Endothelial cell of umbilical vein (primary cell): ENCODE measurements around the gene SART1. TPM values are rescaled to one million over a fixed set of nuclear protein-coding genes. Genes with fewer than 3 reads are reported as not detected.

Experiments used
- BruUV-seq: library from RNA; stranded (reverse); fragments of 400-500 nt; replicated peaks from 2 replicates; lab custom pipeline; 2021; lab: Mats Ljungman, UMichigan
- CTCF ChIA-PET: fragments of 300-600, 350-600 bp; sonication (Branson Sonifier 250); formaldehyde crosslinking; loops from one replicate; lab custom pipeline; 2021; ENCODE audit warnings: antibody characterized with exemption, inconsistent platforms; lab: Charles Lee
- POLR2A ChIA-PET: fragments of 300-600, 350-600 bp; sonication (Branson Sonifier 250); formaldehyde crosslinking; loops from one replicate; lab custom pipeline; 2021; ENCODE audit warnings: antibody characterized with exemption, inconsistent platforms; lab: Charles Lee
- DNase-seq: peaks from one replicate; pipeline ENCODE4 v3.0.0-alpha.2; 2011; ENCODE audit warnings: low read depth, low spot score
- FAIRE-seq: peaks from 2 replicates; lab custom pipeline; 2011; peaks lifted over from hg19 to GRCh38; lab: Jason Lieb, UNC
- H2AFZ ChIP-seq: 2 replicates; pipeline ENCODE4 v1.6.0; 2012; ENCODE audit warnings: low read depth, low read length, control low read depth, inconsistent platforms
- H3K27ac ChIP-seq: 2 replicates; pipeline ENCODE4 v1.5.1; 2011; ENCODE audit warnings: low read depth, mild to moderate bottlenecking, control low read depth, low read length, moderate library complexity; ENCODE audit not compliant: insufficient read depth
- H3K27me3 ChIP-seq, 2 experiments: 2 replicates each; pipeline versions ENCODE4 v1.6.0 to v1.6.1; 2011; ENCODE audit warnings: low read length in 2 of 2, mixed read lengths in 1 of 2; ENCODE audit not compliant: control insufficient read depth in 2 of 2, insufficient read depth in 2 of 2
- H3K36me3 ChIP-seq, 2 experiments: 2 replicates in 1 of 2; 3 replicates in 1 of 2; pipeline ENCODE4 v1.5.1; 2011; ENCODE audit warnings: low read length in 2 of 2, mild to moderate bottlenecking in 1 of 2, moderate library complexity in 1 of 2; ENCODE audit not compliant: control insufficient read depth in 2 of 2, insufficient read depth in 2 of 2; ENCODE audit errors: extremely low read depth in 1 of 2
- H3K4me1 ChIP-seq: 3 replicates; pipeline ENCODE4 v1.5.1; 2011; ENCODE audit warnings: mild to moderate bottlenecking, low read length; ENCODE audit not compliant: control insufficient read depth, insufficient read depth; ENCODE audit errors: extremely low read depth
- H3K4me2 ChIP-seq: 2 replicates; pipeline ENCODE4 v1.6.1; 2011; ENCODE audit warnings: low read length, control low read depth, mixed read lengths; ENCODE audit not compliant: insufficient read depth
- H3K4me3 ChIP-seq, 3 experiments: fragments of 200-600 bp in 1 of 3; sonication (generic), shearing (Covaris generic) in 1 of 3; replicated peaks in 1 of 3; 2 replicates each; pipeline ENCODE4 v1.5.1; 2011 to 2016; ENCODE audit warnings: control low read depth in 3 of 3, low read length in 3 of 3, mild to moderate bottlenecking in 2 of 3, inconsistent platforms in 1 of 3, low read depth in 1 of 3, moderate library complexity in 1 of 3; ENCODE audit not compliant: insufficient read depth in 1 of 3
- H3K79me2 ChIP-seq: 2 replicates; pipeline ENCODE4 v1.6.0; 2012; ENCODE audit warnings: low read length, inconsistent platforms; ENCODE audit not compliant: control insufficient read depth, insufficient read depth
- H3K9ac ChIP-seq: replicated peaks from 2 replicates; pipeline ENCODE3; 2011; ENCODE audit warnings: low read length, control low read depth; ENCODE audit not compliant: insufficient read depth; ENCODE audit errors: extremely low read depth
- H3K9me1 ChIP-seq: replicated peaks from 3 replicates; pipeline ENCODE4 v1.6.0; 2011; ENCODE audit warnings: mild to moderate bottlenecking, low read length; ENCODE audit not compliant: control insufficient read depth, insufficient read depth; ENCODE audit errors: extremely low read depth
- H3K9me3 ChIP-seq: replicated peaks from 2 replicates; pipeline ENCODE4 v1.5.1; 2012; ENCODE audit warnings: low read length, inconsistent platforms; ENCODE audit not compliant: control insufficient read depth, insufficient read depth
- H4K20me1 ChIP-seq: replicated peaks from 2 replicates; pipeline ENCODE3; 2011; ENCODE audit warnings: mild to moderate bottlenecking, low read length; ENCODE audit not compliant: control insufficient read depth, insufficient read depth; ENCODE audit errors: extremely low read depth
- EZH2 ChIP-seq: IDR thresholded peaks from 2 replicates; pipeline ENCODE4 v1.6.1; 2012; ENCODE audit warnings: borderline replicate concordance, low read depth, mild to moderate bottlenecking, moderate library complexity, low read length, inconsistent platforms; ENCODE audit not compliant: severe bottlenecking
- FOS ChIP-seq: IDR thresholded peaks from 2 replicates; pipeline ENCODE4 v1.6.1; 2011; ENCODE audit warnings: mild to moderate bottlenecking, low read length, moderate library complexity, borderline replicate concordance; ENCODE audit not compliant: insufficient read depth
- GATA2 ChIP-seq: IDR thresholded peaks from 2 replicates; pipeline ENCODE4 v1.7.0; 2011; ENCODE audit warnings: low read depth, mild to moderate bottlenecking, moderate library complexity, mixed read lengths, low read length; ENCODE audit not compliant: insufficient read length, insufficient read depth
- MYC ChIP-seq: IDR thresholded peaks from one replicate; pipeline ENCODE4 v1.6.1; 2011; ENCODE audit warnings: mild to moderate bottlenecking, low read depth, low read length
- POLR2A ChIP-seq: IDR thresholded peaks from 2 replicates; pipeline ENCODE4 v1.6.1; 2012; ENCODE audit warnings: low read depth, mild to moderate bottlenecking, control low read depth, low read length
- POLR2AphosphoS5 ChIP-seq: IDR thresholded peaks from 2 replicates; pipeline ENCODE4 v1.6.1; 2012; ENCODE audit warnings: low read depth, mild to moderate bottlenecking, control low read depth, low read length, moderate library complexity; ENCODE audit not compliant: insufficient read depth
- dilution Hi-C: fragments of 300-500 bp; cut with MboI; formaldehyde crosslinking; loops from one replicate; pipeline ENCODE4 v1.15.0; 2019; ENCODE audit warnings: low sequenced_read_pairs; ENCODE audit not compliant: extremely low pct_ligation_motif_present
- intact Hi-C: fragments of 100-400 bp; cut with micrococcal nuclease; formaldehyde crosslinking; loops from one replicate; pipeline ENCODE4 v1.10.0; 2022
- polyA plus RNA-seq, 4 experiments: library from polyadenylated mRNA; depleted of rRNA in 3 of 4; stranded (reverse) in 3 of 4; unstranded in 1 of 4; fragments of >200 nt; gene quantifications; 2 replicates each; pipeline versions ENCODE4 v1.2.1 to v1.2.3, GENCODE V29; 2011 to 2012; ENCODE audit warnings: missing spikeins in 1 of 4
- total RNA-seq: library from RNA; stranded (reverse); gene quantifications from 2 replicates; pipeline ENCODE4 v1.2.3, GENCODE V29; 2021
- TF ChIP-seq, protein P1 (sequence below): IDR thresholded peaks from 2 replicates; pipeline ENCODE4 v1.6.1; 2011; ENCODE audit not compliant: insufficient read depth, insufficient read length
- TF ChIP-seq, protein P2 (sequence below), 2 donors: IDR thresholded peaks; 1 replicate in 1 of 2; 2 replicates in 1 of 2; pipeline ENCODE4 v1.5.1; 2011; ENCODE audit warnings: low read length in 2 of 2, mild to moderate bottlenecking in 2 of 2, moderate library complexity in 2 of 2, control low read depth in 1 of 2, inconsistent platforms in 1 of 2, low read depth in 1 of 2; ENCODE audit not compliant: insufficient read depth in 1 of 2; ENCODE audit errors: extremely low read depth in 1 of 2

SART1 gene
- total and polyA plus RNA-seq, 2 donors (not counting 3 experiments of a cell fraction or from before 2014, with no cell fraction given): 21.8 to 62.7 TPM

DNA sequence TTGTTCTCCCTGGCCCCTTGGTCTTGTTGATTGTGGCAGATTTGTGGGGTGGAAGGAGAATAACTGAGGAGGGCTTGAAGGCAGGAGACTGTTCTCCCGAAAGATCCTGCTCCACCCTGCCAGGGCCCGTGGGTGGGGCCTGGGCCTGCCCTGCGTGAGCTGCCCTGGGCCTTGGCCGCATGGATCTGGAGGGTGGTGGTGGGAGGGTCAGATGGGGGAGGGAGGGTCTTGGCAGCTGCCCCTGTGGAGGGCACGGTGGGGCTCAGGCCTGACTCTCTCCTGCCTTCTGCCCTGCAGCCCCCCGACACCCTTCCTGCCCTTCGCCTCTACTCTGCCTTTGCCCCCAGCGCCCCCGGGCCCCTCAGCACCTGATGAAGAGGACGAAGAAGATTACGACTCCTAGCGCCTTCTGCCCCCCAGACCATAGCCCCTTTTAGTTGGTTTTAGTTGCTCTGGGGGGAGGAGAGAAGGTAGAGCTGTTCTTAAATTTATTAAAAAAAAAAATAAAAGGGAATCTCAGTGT is 40.4 kb upstream of the SART1 start:
- Histone ChIP-seq H3K9ac (no peak overlapping the region), H3K79me2 (peaks cover 37% of the 10 kb centered on the region), H3K27me3 (no peaks in the 10 kb centered on the region), H3K4me2 (no peak overlapping the region), H2AFZ (no peak overlapping the region), H3K9me3 (no peaks in the 10 kb centered on the region), H3K4me1 (peaks cover 34% of the 10 kb centered on the region), H3K27ac (no peak overlapping the region), H3K36me3 (peaks cover 6 to 11% of the 10 kb centered on the region in 2 experiments), H4K20me1 (no peaks in the 10 kb centered on the region), H3K9me1 (no peaks in the 10 kb centered on the region), H3K4me3 (no peak overlapping the region)
- ChIA-PET CTCF (interaction anchor here (1.3 kb wide), 1 partner anchor 37 kb away, joined by 3 read pairs; no protein-coding TSS in a partner anchor), POLR2A (no interaction called here)
- BruUV-seq: no TSS peak
- FAIRE-seq (no peak), DNase-seq (no peak)
- TF ChIP-seq POLR2AphosphoS5: no peak
- TF ChIP-seq POLR2A: no peak
- TF ChIP-seq, protein P1, sequence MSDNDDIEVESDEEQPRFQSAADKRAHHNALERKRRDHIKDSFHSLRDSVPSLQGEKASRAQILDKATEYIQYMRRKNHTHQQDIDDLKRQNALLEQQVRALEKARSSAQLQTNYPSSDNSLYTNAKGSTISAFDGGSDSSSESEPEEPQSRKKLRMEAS: no peak
- no peak for TF ChIP-seq EZH2
- TF ChIP-seq GATA2: no peak
- TF ChIP-seq FOS: no peak
- TF ChIP-seq, protein P2, sequence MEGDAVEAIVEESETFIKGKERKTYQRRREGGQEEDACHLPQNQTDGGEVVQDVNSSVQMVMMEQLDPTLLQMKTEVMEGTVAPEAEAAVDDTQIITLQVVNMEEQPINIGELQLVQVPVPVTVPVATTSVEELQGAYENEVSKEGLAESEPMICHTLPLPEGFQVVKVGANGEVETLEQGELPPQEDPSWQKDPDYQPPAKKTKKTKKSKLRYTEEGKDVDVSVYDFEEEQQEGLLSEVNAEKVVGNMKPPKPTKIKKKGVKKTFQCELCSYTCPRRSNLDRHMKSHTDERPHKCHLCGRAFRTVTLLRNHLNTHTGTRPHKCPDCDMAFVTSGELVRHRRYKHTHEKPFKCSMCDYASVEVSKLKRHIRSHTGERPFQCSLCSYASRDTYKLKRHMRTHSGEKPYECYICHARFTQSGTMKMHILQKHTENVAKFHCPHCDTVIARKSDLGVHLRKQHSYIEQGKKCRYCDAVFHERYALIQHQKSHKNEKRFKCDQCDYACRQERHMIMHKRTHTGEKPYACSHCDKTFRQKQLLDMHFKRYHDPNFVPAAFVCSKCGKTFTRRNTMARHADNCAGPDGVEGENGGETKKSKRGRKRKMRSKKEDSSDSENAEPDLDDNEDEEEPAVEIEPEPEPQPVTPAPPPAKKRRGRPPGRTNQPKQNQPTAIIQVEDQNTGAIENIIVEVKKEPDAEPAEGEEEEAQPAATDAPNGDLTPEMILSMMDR (IDR thresholded peaks at IDR 0.05; ENCODE audit: extremely low read depth in 1 of 2, insufficient read depth in 1 of 2, low read depth in 1 of 2, low read length in 2 of 2): no peak
- TF ChIP-seq MYC: no peak
- intact Hi-C loops: no loop called here
- dilution Hi-C loops: no loop called here
